Neural cell (in vitro differentiated cells): ENCODE measurements around the gene LAGE3. TPM values are rescaled to one million over a fixed set of nuclear protein-coding genes. Genes with fewer than 3 reads are reported as not detected.

Source experiments
- H2AFZ ChIP-seq: fragments of 200-600, 300-800 bp; sonication (generic), shearing (Covaris generic); 2 replicates; pipeline ENCODE4 v1.6.0; 2014; ENCODE audit warnings: low read depth, mild to moderate bottlenecking, antibody characterized with exemption, low read length, moderate library complexity
- H3F3A ChIP-seq: fragments of 200-600 bp; shearing (Covaris generic); 2 replicates; pipeline ENCODE4 v1.6.1; 2016; ENCODE audit warnings: mild to moderate bottlenecking, moderate library complexity, mixed read lengths, antibody characterized with exemption, low read length; ENCODE audit not compliant: insufficient read depth, poor library complexity, severe bottlenecking
- H3K27ac ChIP-seq: fragments of 200-600, 300-800 bp; sonication (generic), shearing (Covaris generic); 2 replicates; pipeline ENCODE4 v1.5.1; 2014; ENCODE audit warnings: mild to moderate bottlenecking, low read length, moderate library complexity
- H3K27me3 ChIP-seq: fragments of 300-800, 200-600 bp; sonication (generic), shearing (Covaris generic); 2 replicates; pipeline ENCODE4 v1.6.0; 2014; ENCODE audit warnings: mild to moderate bottlenecking, low read depth, low read length, moderate library complexity; ENCODE audit not compliant: insufficient read depth
- H3K36me3 ChIP-seq: fragments of 300-800, 200-600 bp; sonication (generic), shearing (Covaris generic); 2 replicates; pipeline ENCODE4 v1.5.1; 2014; ENCODE audit warnings: mild to moderate bottlenecking, antibody characterized with exemption, low read length, moderate library complexity; ENCODE audit not compliant: insufficient read depth
- H3K4me2 ChIP-seq: fragments of 300-800, 200-600 bp; sonication (generic), shearing (Covaris generic); 2 replicates; pipeline ENCODE4 v1.6.0; 2014; ENCODE audit warnings: mild to moderate bottlenecking, low read length
- H3K4me3 ChIP-seq: fragments of 300-800, 200-600 bp; sonication (generic), shearing (Covaris generic); 2 replicates; pipeline ENCODE4 v1.5.1; 2014; ENCODE audit warnings: mild to moderate bottlenecking, low read length, moderate library complexity
- H3K79me2 ChIP-seq: fragments of 200-600 bp; shearing (Covaris generic); replicated peaks from 2 replicates; pipeline ENCODE4 v1.6.0; 2014; ENCODE audit warnings: mild to moderate bottlenecking, low read length, moderate library complexity; ENCODE audit not compliant: insufficient read depth
- H3K9ac ChIP-seq: fragments of 300-800, 200-600 bp; sonication (generic), shearing (Covaris generic); 2 replicates; pipeline ENCODE4 v1.6.1; 2016; ENCODE audit warnings: mild to moderate bottlenecking, low read length, mixed read lengths
- H3K9me2 ChIP-seq: fragments of 200-600 bp; shearing (Covaris generic); 2 replicates; pipeline ENCODE4 v1.6.1; 2016; ENCODE audit warnings: mild to moderate bottlenecking, low read length, mixed read lengths; ENCODE audit not compliant: insufficient read depth
- H3K9me3 ChIP-seq: fragments of 200-600, 300-800 bp; sonication (generic), shearing (Covaris generic); 2 replicates; pipeline ENCODE4 v1.6.1; 2016; ENCODE audit warnings: mild to moderate bottlenecking, mixed run types, low read length, moderate library complexity, mixed read lengths
- H4K20me1 ChIP-seq: fragments of 200-600 bp; shearing (Covaris generic); 2 replicates; pipeline ENCODE4 v1.6.1; 2016; ENCODE audit warnings: mild to moderate bottlenecking, mixed run types; ENCODE audit not compliant: insufficient read depth
- CTCF ChIP-seq: fragments of 450-650 bp; IDR thresholded peaks from 2 replicates; pipeline ENCODE4 v1.5.1; 2014; ENCODE audit warnings: antibody characterized with exemption, mild to moderate bottlenecking, moderate library complexity; ENCODE audit not compliant: poor library complexity, severe bottlenecking
- EP300 ChIP-seq: fragments of 450-650 bp; conservative IDR thresholded peaks from 2 replicates; pipeline ENCODE4 v1.6.1; 2014; ENCODE audit warnings: antibody characterized with exemption, mild to moderate bottlenecking, moderate library complexity; ENCODE audit not compliant: poor library complexity, severe bottlenecking
- EZH2 ChIP-seq: fragments of 200-600, 300-800 bp; shearing (Covaris generic), sonication (generic); IDR thresholded peaks from 2 replicates; pipeline ENCODE4 v1.6.1; 2014; ENCODE audit warnings: antibody characterized with exemption, low read length, borderline replicate concordance, mild to moderate bottlenecking; ENCODE audit not compliant: insufficient read depth, poor library complexity, severe bottlenecking
- MXI1 ChIP-seq: fragments of 450-650 bp; conservative IDR thresholded peaks from 2 replicates; pipeline ENCODE4 v1.6.1; 2014; ENCODE audit warnings: antibody characterized with exemption, mild to moderate bottlenecking; ENCODE audit not compliant: poor library complexity, severe bottlenecking
- POLR2AphosphoS5 ChIP-seq: IDR thresholded peaks from 2 replicates; pipeline ENCODE4 v1.6.1; 2012
- RAD21 ChIP-seq: fragments of 450-650 bp; conservative IDR thresholded peaks from 2 replicates; pipeline ENCODE4 v1.6.1; 2014; ENCODE audit warnings: antibody characterized with exemption, mild to moderate bottlenecking, moderate library complexity
- SMC3 ChIP-seq: fragments of 450-650 bp; conservative IDR thresholded peaks from 2 replicates; pipeline ENCODE4 v1.6.1; 2014; ENCODE audit warnings: antibody characterized with exemption, mild to moderate bottlenecking, moderate library complexity; ENCODE audit not compliant: poor library complexity
- TAF1 ChIP-seq: IDR thresholded peaks from 2 replicates; pipeline ENCODE4 v1.6.1; 2012; ENCODE audit warnings: low read depth
- polyA plus RNA-seq: library from polyadenylated mRNA; depleted of rRNA; stranded (reverse); fragments of >200 nt; gene quantifications from 2 replicates; pipeline ENCODE4 v1.2.3, GENCODE V29; 2014
- TF ChIP-seq, protein P1 (sequence below): IDR thresholded peaks from 2 replicates; pipeline ENCODE4 v1.6.1; 2012; ENCODE audit warnings: borderline replicate concordance

LAGE3 gene
- polyA plus RNA-seq, 1 donor from 2014 or later = 37.3 TPM

- peaks cover 20% of the 10 kb centered on the region for H3K79me2 ChIP-seq
- no peaks in the 10 kb centered on the region for H3K27me3 ChIP-seq
- no peaks in the 10 kb centered on the region for H3K36me3 ChIP-seq
- no peak overlapping the region for H3K4me3 ChIP-seq
- no peaks in the 10 kb centered on the region for H4K20me1 ChIP-seq
- H3K9ac ChIP-seq = no peak overlapping the region
- H3K9me3 ChIP-seq = no peaks in the 10 kb centered on the region
- no peak overlapping the region for H3K27ac ChIP-seq
- no peaks in the 10 kb centered on the region for H3F3A ChIP-seq
- H3K4me2 ChIP-seq = no peak overlapping the region
- H2AFZ ChIP-seq = no peak overlapping the region
- TF ChIP-seq POLR2AphosphoS5 = no peak
- no peak for TF ChIP-seq CTCF
- TF ChIP-seq, protein P1, sequence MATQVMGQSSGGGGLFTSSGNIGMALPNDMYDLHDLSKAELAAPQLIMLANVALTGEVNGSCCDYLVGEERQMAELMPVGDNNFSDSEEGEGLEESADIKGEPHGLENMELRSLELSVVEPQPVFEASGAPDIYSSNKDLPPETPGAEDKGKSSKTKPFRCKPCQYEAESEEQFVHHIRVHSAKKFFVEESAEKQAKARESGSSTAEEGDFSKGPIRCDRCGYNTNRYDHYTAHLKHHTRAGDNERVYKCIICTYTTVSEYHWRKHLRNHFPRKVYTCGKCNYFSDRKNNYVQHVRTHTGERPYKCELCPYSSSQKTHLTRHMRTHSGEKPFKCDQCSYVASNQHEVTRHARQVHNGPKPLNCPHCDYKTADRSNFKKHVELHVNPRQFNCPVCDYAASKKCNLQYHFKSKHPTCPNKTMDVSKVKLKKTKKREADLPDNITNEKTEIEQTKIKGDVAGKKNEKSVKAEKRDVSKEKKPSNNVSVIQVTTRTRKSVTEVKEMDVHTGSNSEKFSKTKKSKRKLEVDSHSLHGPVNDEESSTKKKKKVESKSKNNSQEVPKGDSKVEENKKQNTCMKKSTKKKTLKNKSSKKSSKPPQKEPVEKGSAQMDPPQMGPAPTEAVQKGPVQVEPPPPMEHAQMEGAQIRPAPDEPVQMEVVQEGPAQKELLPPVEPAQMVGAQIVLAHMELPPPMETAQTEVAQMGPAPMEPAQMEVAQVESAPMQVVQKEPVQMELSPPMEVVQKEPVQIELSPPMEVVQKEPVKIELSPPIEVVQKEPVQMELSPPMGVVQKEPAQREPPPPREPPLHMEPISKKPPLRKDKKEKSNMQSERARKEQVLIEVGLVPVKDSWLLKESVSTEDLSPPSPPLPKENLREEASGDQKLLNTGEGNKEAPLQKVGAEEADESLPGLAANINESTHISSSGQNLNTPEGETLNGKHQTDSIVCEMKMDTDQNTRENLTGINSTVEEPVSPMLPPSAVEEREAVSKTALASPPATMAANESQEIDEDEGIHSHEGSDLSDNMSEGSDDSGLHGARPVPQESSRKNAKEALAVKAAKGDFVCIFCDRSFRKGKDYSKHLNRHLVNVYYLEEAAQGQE = no peak
- no peak for TF ChIP-seq EP300
- no peak for TF ChIP-seq EZH2
- TF ChIP-seq SMC3 = no peak
- TF ChIP-seq RAD21 = no peak
- no peak for TF ChIP-seq TAF1
- TF ChIP-seq MXI1 = no peak
- no peaks in the 10 kb centered on the region for H3K9me2 ChIP-seq
These were observed 45.5 kb downstream of the LAGE3 start for GRCh38 chrX:154433605-154434004.

DNA sequence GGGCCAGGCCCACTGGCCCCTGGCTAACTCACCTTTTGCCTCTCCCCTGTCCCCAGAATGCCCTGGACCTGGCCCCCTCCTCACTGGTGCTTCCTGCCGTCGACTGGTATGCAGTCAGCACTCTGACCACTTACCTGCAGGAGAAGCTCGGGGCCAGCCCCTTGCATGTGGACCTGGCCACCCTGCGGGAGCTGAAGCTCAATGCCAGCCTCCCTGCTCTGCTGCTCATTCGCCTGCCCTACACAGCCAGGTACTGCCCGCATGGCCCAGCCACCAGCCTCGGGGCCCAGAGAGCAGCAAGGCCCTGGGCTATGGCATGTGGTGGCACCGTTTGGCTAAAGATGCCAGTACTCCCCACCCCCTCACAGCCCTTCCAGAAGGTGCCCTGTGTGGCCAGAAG, 46.9 kb downstream of the LAGE3 start:
- Histone ChIP-seq H2AFZ (no peak overlapping the region), H3K9me3 (no peaks in the 10 kb centered on the region), H3K4me2 (no peak overlapping the region), H3K36me3 (no peaks in the 10 kb centered on the region), H3K9me2 (no peaks in the 10 kb centered on the region), H3K79me2 (peaks cover 12% of the 10 kb centered on the region), H4K20me1 (no peaks in the 10 kb centered on the region), H3F3A (no peaks in the 10 kb centered on the region), H3K4me3 (no peak overlapping the region), H3K27ac (no peak overlapping the region), H3K9ac (no peak overlapping the region), H3K27me3 (no peaks in the 10 kb centered on the region)
- no peak for TF ChIP-seq EZH2
- no peak for TF ChIP-seq POLR2AphosphoS5
- TF ChIP-seq RAD21 = no peak
- no peak for TF ChIP-seq MXI1
- no peak for TF ChIP-seq SMC3
- TF ChIP-seq, protein P1 = no peak
- no peak for TF ChIP-seq CTCF
- TF ChIP-seq EP300 = no peak
